ENCODE data around the gene FADS3.

- TF ChIP-seq POLR2AphosphoS5 (IDR thresholded peaks at IDR 0.05), result no peak
- TF ChIP-seq CTCF (IDR thresholded peaks at IDR 0.05), result no peak
Observed at GRCh38 chr11:61906522-61906909, 15.2 kb upstream of the FADS3 start.
